ENCODE data around the gene RPL35. TPM values are rescaled to one million over a fixed set of nuclear protein-coding genes. Genes with fewer than 3 reads are reported as not detected.
"Not testable (repeated sequence)": the region's sequence is repeated elsewhere in the genome, so short reads cannot be mapped to it uniquely, and the experiment has no call there.

The RPL35 gene
- total and polyA plus RNA-seq, 2 of the 8 experiments (the other 6 are each of a cell fraction or from before 2014, with no cell fraction given): 1,831 to 2,448 TPM

DNA sequence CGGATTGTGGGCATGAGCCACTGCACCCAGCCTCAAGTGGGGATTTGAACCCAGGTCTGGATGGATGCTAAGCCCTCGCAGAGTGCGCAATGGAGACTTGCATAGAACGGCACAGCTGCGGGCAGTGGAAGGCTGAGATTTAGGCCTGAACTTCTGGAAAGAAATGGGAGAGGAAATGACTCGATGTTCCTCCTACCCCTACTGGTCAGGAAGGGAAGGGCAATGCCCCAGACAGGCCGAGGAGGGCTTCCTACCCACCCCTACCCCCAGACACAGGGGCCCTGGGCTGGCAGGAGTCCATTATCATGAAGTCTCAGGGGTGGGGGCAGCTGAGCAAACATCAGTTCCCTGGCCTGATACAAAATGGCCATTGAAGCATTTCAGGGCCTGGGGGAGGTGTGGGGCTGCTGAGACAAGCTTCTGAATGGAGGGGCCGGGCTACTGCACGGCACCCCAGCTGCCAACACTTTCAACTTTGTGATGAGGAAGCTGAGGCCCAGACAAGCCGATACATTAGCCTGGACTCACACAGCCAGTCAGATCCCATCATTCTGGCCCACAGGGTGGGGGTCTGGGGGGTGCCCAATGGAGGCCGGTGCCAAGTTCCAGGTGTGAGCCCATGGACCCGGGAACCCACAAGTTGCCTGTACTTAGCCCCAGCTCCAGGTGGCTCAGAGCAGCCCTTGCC lies 22.0 kb downstream of the RPL35 start (continued):
- peak; percentile 50 to 61 for TF ChIP-seq RAD21 (IDR thresholded peaks at IDR 0.05 in 1 of 2, conservative IDR thresholded peaks at IDR 0.05 in 1 of 2; ENCODE audit: low read depth in 2 of 2, low read length in 2 of 2)

DNA sequence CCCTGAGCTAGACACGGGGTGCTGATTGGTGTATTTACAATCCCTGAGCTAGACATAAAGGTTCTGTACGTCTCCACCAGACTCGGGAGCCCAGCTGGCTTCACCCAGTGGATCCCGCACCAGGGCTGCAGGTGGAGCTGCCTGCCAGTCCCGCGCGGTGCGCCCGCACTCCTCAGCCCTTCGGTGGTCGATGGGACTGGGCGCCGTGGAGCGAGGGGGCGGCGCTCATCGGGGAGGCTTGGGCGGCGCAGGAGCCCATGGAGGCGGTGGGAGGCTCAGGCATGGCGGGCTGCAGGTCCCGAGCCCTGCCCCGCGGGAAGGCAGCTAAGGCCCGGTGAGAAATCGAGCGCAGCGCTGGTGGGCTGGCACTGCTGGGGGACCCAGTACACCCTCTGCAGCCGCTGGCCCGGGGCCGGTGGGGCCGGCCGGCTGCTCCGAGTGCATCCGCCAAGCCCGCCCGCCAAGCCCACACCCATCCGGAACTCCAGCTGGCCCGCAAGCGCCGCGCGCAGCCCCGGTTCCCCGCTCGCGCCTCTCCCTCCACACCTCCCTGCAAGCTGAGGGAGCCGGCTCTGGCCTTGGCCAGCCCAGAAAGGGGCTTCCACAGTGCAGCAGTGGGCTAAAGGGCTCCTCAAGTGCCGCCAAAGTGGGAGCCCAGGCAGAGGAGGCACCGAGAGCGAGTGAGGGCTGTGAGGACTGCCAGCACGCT lies 23.0 kb downstream of the RPL35 start:
- not testable (repeated sequence) for H2BK5ac ChIP-seq (ENCODE audit: low read depth, low read length); H2BK12ac ChIP-seq (ENCODE audit: low read depth, low read length); H3K56ac ChIP-seq (replicated peaks; ENCODE audit: insufficient read length, low read depth, low read length); H3K23ac ChIP-seq (ENCODE audit: insufficient read length); H3K4me3 ChIP-seq (ENCODE audit: extremely low read depth in 1 of 4, insufficient read depth in 2 of 4, low read depth in 3 of 4, low read length in 4 of 4); H3K4ac ChIP-seq (replicated peaks; ENCODE audit: insufficient read length, low read depth, low read length); H3K36me3 ChIP-seq (ENCODE audit: control insufficient read depth in 2 of 4, insufficient read depth in 4 of 4, low read length in 3 of 4); H4K91ac ChIP-seq (replicated peaks; ENCODE audit: insufficient read length, low read length); H2BK20ac ChIP-seq (ENCODE audit: low read length); FAIRE-seq; H2BK15ac ChIP-seq (ENCODE audit: low read length); H2AK5ac ChIP-seq (ENCODE audit: low read depth, low read length); H3K14ac ChIP-seq (ENCODE audit: insufficient read length); H4K8ac ChIP-seq (ENCODE audit: extremely low read depth, insufficient read depth, low read length); H3K27me3 ChIP-seq (replicated peaks in 1 of 4; ENCODE audit: control insufficient read depth in 3 of 4, extremely low read depth in 1 of 4, insufficient read depth in 3 of 4, low read length in 3 of 4); H3K9me3 ChIP-seq (ENCODE audit: insufficient read depth in 2 of 2, low read depth in 1 of 2, low read length in 1 of 2); H2AFZ ChIP-seq (ENCODE audit: low read length); H3K79me1 ChIP-seq (ENCODE audit: low read depth, low read length); H3K23me2 ChIP-seq (ENCODE audit: low read depth, low read length); H3K4me2 ChIP-seq (ENCODE audit: insufficient read depth in 1 of 2, low read depth in 2 of 2, low read length in 2 of 2); H4K20me1 ChIP-seq (replicated peaks in 1 of 2; ENCODE audit: control insufficient read depth in 1 of 2, insufficient read depth in 2 of 2, low read length in 2 of 2); H3K9ac ChIP-seq (replicated peaks in 1 of 4; ENCODE audit: extremely low read depth in 1 of 4, low read depth in 3 of 4, low read length in 3 of 4); H3K27ac ChIP-seq (ENCODE audit: low read depth, low read length); H2BK120ac ChIP-seq (replicated peaks; ENCODE audit: low read depth, low read length); H4K5ac ChIP-seq (ENCODE audit: insufficient read length, low read depth, low read length); H3K79me2 ChIP-seq (ENCODE audit: control insufficient read depth in 1 of 2, insufficient read depth in 2 of 2, low read length in 2 of 2); H3K18ac ChIP-seq (ENCODE audit: extremely low read depth, low read length); DNase-seq (ENCODE audit: low read depth in 1 of 2, low spot score in 2 of 2)
- ChIA-PET CTCF (ENCODE audit: partially characterized antibody) (interaction anchor here (0.6 to 65.2 kb wide), 8 partner anchors 11 to 1088 kb away, joined by 3 to 1529 read pairs (median 9); partner anchors contain the start of genes ARPC5L, NR6A1, OLFML2A and RABEPK), POLR2A (ENCODE audit: partially characterized antibody) (interaction anchor here (1.0 to 6.4 kb wide), 7 partner anchors 9 to 62 kb away, joined by 3 to 29 read pairs (median 4); partner anchors contain the start of genes ARPC5L, OLFML2A and RPL35)
- H3K4me1 ChIP-seq (replicated peaks in 1 of 4; ENCODE audit: control insufficient read depth in 3 of 4, insufficient read depth in 4 of 4, low read length in 3 of 4): peaks cover 0 to 14% (median 3%) of the 10 kb centered on the region in 4 experiments; a peak in 4 of 7 replicates
- 94% methylated on average over 25 of the region's 52 CpGs; no CpG with 5 or more reads in 1 of the 2 experiments for WGBS, 2 experiments (ENCODE audit: extremely low coverage in 1 of 2, insufficient coverage in 1 of 2, insufficient read length in 1 of 2, insufficient replicate concordance in 2 of 2, low coverage in 1 of 2, low lambda C conversion rate in 2 of 2, missing lambda C conversion rate in 1 of 2)
